Transverse colon (tissue), 4 donors: Measurements from ENCODE around the gene WAPL.

Experiments used
- EP300 ChIP-seq: sonication (generic); formaldehyde crosslinking; IDR thresholded peaks from one replicate; pipeline ENCODE4 v1.6.1; 2017; ENCODE audit warnings: antibody characterized with exemption, low read depth
- POLR2A ChIP-seq: fragments of 450-650 bp; IDR thresholded peaks from one replicate; pipeline ENCODE4 v1.6.1; 2016; ENCODE audit warnings: antibody characterized with exemption, mild to moderate bottlenecking, moderate library complexity
- POLR2AphosphoS5 ChIP-seq, 3 donors: sonication (generic); formaldehyde crosslinking; IDR thresholded peaks; one replicate each; pipeline ENCODE4 v1.6.1; 2016; ENCODE audit warnings: antibody characterized with exemption in 3 of 3
- TF ChIP-seq, protein P1 (sequence below), 5 experiments: fragments of 200-600 bp in 3 of 5; fragments of 450-650 bp in 2 of 5; sonication (generic) in 3 of 5; IDR thresholded peaks; 1 replicate in 2 of 5; 2 replicates in 3 of 5; pipeline ENCODE4 v1.5.1; 2016 to 2017; ENCODE audit warnings: antibody characterized with exemption in 5 of 5, inconsistent platforms in 3 of 5, mild to moderate bottlenecking in 2 of 5, moderate library complexity in 1 of 5

DNA sequence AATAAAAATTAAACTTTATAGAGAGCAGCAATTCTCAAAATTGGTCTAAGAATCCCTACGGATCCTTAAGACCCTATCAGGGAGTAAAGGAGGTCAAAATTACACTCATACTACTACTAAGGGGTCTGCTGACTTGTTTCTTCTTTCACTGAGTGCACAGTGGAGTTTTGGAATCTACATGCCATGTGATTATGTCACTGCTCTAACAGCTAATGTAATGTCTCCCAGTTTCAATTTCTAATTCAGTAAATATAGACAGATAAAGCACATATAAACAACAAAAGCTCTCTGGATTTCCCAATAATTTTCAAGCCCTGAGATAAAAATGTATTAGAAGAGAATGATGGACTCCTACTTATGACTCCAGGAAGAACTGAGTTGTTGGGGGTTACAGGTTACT is 74.6 kb downstream of the WAPL start:
- TF ChIP-seq POLR2AphosphoS5 (IDR thresholded peaks at IDR 0.05) (no peak), EP300 (no peak), POLR2A (no peak)
- TF ChIP-seq, protein P1, sequence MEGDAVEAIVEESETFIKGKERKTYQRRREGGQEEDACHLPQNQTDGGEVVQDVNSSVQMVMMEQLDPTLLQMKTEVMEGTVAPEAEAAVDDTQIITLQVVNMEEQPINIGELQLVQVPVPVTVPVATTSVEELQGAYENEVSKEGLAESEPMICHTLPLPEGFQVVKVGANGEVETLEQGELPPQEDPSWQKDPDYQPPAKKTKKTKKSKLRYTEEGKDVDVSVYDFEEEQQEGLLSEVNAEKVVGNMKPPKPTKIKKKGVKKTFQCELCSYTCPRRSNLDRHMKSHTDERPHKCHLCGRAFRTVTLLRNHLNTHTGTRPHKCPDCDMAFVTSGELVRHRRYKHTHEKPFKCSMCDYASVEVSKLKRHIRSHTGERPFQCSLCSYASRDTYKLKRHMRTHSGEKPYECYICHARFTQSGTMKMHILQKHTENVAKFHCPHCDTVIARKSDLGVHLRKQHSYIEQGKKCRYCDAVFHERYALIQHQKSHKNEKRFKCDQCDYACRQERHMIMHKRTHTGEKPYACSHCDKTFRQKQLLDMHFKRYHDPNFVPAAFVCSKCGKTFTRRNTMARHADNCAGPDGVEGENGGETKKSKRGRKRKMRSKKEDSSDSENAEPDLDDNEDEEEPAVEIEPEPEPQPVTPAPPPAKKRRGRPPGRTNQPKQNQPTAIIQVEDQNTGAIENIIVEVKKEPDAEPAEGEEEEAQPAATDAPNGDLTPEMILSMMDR (IDR thresholded peaks at IDR 0.05): no peak
